ENCODE results near the gene ATOSB. TPM values are rescaled to one million over a fixed set of nuclear protein-coding genes. Genes with fewer than 3 reads are reported as not detected.

The ATOSB gene, protein sequence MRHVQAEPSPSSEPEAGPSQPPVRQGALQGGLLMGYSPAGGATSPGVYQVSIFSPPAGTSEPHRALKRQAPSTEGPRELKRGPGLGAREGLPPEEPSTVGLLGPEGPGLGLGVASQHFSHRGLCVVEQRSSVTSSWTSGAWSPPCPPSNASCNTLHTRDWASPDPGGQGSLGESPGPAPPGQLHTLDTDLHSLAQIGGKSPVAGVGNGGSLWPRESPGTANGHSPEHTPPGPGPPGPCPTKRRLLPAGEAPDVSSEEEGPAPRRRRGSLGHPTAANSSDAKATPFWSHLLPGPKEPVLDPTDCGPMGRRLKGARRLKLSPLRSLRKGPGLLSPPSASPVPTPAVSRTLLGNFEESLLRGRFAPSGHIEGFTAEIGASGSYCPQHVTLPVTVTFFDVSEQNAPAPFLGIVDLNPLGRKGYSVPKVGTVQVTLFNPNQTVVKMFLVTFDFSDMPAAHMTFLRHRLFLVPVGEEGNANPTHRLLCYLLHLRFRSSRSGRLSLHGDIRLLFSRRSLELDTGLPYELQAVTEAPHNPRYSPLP
- 7.9 to 12.8 TPM (median 11.4 TPM) in 5 replicates for total RNA-seq (2022; extraction: Qiagen RNA extraction)

DNA sequence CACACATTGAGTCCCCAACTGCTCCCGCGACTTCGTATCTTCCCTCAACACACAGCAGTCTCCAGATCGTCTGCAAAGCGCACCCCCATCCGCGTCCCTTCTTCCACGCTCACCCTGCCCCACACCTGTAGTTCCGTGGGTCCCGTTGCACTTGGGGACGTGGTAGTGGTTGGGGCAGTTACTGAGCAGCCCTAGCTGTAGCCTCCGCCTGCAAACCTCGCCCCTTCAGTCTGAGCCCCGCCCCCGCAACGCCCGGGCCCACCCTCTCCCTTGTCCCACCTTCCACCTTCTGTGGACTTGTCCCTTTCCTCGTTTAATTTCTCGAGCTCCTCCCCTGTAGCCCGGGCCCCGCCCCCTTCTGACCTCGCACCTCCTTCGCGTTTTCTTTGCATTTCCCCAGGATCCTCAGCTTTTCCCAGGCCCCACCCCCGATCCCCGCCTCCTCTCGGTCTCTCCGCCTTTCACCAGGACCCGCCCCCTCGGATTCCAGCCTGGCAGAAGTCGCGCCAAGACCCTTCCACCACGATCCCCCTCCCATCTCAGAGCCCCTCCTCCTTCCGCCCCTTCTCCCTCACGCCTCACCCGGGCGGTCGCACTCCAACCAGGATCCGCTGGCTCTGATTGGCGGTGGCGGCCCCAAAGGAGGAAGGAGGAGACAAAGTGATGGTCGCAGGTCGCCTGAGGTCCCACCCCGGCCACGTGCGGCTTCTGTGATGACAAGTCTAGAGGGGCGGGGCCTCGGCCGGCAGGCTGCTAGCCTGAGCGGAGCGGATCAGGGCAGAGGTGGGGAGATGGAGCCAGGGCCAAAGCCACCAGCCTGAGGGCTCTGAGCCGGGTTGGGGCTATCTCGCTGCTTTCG, at the start of gene ATOSB:
ATOSB (minus strand) TSS at position 183 of the 859 bp plus-strand sequence. CDS start 7,588 bp downstream, outside the sequence.

GRCh38 chr9:35161713-35162604, 46.3 kb upstream of the ATOSB start, which contains the start of gene UNC13B:
UNC13B (plus strand) TSS chr9:35162009; CDS start chr9:35162284, 275 bp downstream.

DNA sequence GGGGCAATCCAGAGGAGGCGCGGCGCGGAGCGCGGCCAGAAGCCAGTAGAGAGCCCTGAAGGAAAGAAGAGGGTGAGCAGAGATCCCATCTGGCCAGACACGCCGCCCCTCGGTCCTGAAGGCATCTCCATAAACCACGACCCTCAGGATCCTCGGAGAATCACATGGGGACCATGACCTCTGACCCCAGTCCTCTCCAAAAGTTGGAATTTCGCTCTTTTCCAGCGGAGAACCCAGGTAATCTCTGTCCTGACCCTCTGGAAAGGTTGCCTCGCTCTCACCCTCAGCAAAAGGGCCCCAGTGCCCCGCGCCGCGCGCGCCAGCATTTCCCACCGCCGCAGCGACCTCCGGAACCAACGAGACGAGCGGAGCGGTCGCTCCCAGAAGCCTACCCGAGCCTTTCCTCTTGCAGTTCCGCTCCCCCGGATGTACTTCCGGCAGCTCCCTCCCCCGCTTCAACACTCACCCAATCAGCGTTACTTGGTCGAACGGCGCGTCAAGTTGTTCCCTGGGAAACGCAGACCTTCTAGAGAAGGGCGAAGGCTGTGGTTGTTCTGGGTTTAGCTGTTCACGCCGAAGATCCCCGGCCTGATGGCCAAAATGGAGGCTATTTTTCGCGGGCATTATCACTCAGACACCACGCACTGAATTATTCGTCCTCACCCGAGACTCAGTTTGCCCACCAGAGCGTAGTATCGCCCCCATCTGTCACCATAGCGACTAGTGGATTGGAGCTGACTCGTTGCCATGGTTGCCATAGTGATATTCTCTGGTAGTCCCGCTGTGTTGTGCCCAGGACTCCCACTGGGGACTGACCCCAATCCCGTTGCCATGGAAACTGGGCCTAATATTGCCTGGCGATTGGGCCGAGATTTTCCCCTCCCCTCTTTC, 12.6 kb downstream of the ATOSB start, which contains the start of gene STOML2:
STOML2 (minus strand) TSS at position 363 of the 891 bp plus-strand sequence; CDS start at position 326, 37 bp downstream.

GRCh38 chr9:35096035-35096849, 19.4 kb downstream of the ATOSB start, which contains the start of gene PIGO:
PIGO (minus strand) TSS chr9:35096591; CDS start chr9:35095565, 1,026 bp downstream.

GRCh38 chr9:35079426-35080341, 36.0 kb downstream of the ATOSB start, which contains the start of gene FANCG:
FANCG (minus strand) TSS chr9:35079942; CDS start chr9:35079524, 418 bp downstream.

GRCh38 chr9:35072461-35073278, 43.0 kb downstream of the ATOSB start, which contains the start of gene VCP:
VCP (minus strand) TSS chr9:35072625; CDS start chr9:35072353, 272 bp downstream.

Other genes starting within 250 kb of the ATOSB start
- 0.09 to 0.31 TPM (median 0.14 TPM) in 5 replicates for gene PHF24, start 157.6 kb downstream of the ATOSB start, total RNA-seq (2022; extraction: Qiagen RNA extraction)
- 7.8 to 12.8 TPM (median 11.1 TPM) in 5 replicates for gene DNAJB5, start 126.1 kb downstream of the ATOSB start, total RNA-seq (2022; extraction: Qiagen RNA extraction)
- 265 to 303 TPM (median 277 TPM) in 5 replicates for gene VCP, start 43.2 kb downstream of the ATOSB start, total RNA-seq (2022; extraction: Qiagen RNA extraction)
- gene FANCG, start 35.9 kb downstream of the ATOSB start, total RNA-seq (2022; extraction: Qiagen RNA extraction) = 35.0 to 58.2 TPM (median 50.9 TPM) in 5 replicates
- 44.9 to 52.6 TPM (median 51.3 TPM) in 5 replicates for gene PIGO, start 19.3 kb downstream of the ATOSB start, total RNA-seq (2022; extraction: Qiagen RNA extraction)
- gene STOML2, start 12.7 kb downstream of the ATOSB start, total RNA-seq (2022; extraction: Qiagen RNA extraction) = 221 to 272 TPM (median 252 TPM) in 5 replicates
- 9.6 to 13.1 TPM (median 10.8 TPM) in 5 replicates for gene UNC13B, start 46.1 kb upstream of the ATOSB start, total RNA-seq (2022; extraction: Qiagen RNA extraction)